Stimulated activated memory B cell treated with anti-CD40 and anti-IgM and Interleukin-4, amounts not matched to agents 10 μg/mL and 1 μg/mL and 100 μg/mL, for 72 hours (primary cell): Measurements from ENCODE around the gene NR0B2.
"Not testable (repeated sequence)": the region's sequence is repeated elsewhere in the genome, so short reads cannot be mapped to it uniquely, and the experiment has no call there.

ENCODE experiments used
- ATAC-seq: fragments of 150-1000 bp; cut with Tn5 transposase; 2 replicates; pipeline ENCODE4 v1.10.0; 2021
- H3K27ac Mint-ChIP-seq: one replicate; pipeline ENCODE4 v1.8.0; 2022; ENCODE audit warnings: mild to moderate bottlenecking, mixed read lengths
- H3K27me3 Mint-ChIP-seq: one replicate; pipeline ENCODE4 v1.8.0; 2022; ENCODE audit warnings: mixed read lengths
- H3K36me3 Mint-ChIP-seq: one replicate; pipeline ENCODE4 v1.8.0; 2022; ENCODE audit warnings: mixed read lengths
- H3K4me1 Mint-ChIP-seq: one replicate; pipeline ENCODE4 v1.8.0; 2022; ENCODE audit warnings: mixed read lengths
- H3K4me3 Mint-ChIP-seq: one replicate; pipeline ENCODE4 v1.8.0; 2022; ENCODE audit warnings: mild to moderate bottlenecking, moderate library complexity, mixed read lengths
- H3K9me3 Mint-ChIP-seq: one replicate; pipeline ENCODE4 v1.8.0; 2022; ENCODE audit warnings: mixed read lengths

Gene NR0B2, protein sequence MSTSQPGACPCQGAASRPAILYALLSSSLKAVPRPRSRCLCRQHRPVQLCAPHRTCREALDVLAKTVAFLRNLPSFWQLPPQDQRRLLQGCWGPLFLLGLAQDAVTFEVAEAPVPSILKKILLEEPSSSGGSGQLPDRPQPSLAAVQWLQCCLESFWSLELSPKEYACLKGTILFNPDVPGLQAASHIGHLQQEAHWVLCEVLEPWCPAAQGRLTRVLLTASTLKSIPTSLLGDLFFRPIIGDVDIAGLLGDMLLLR

DNA sequence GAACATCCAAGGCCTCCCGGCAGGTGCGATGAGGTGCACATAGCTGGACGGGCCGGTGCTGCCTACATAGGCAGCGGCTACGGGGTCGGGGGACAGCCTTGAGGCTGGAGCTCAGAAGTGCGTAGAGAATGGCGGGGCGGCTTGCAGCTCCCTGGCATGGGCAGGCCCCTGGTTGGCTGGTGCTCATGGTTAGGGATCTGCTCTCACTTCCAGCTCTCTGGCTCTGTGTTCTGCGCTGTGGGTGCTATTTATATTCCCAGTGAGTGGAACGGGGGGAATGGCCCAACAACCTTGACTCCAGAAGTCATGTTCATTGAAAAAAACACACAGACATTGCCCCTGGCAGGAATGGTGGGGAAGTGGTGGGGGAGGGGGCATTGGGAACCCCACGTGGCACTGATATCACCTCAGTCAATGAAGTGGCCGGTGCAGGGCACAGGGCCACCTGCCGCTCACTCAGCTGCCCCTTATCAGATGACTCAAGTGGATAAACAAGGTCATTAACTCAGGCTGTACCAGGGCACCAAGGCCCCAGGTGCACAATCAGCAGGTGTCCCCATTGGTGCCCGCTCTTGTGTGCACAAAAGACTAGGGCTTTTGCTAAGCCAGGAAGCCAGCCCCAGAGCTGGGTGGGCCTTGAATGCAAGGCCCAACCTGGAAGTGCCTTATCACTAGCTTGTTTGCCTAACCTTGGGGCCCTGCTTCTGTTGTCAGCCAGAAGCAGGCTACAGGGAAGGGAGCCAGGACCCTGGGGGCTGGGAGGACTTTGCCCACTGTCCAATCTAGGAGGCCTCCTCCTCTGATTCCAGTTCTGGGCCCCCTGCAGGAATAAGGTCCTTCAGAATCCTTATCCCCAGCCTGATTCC, at the start of gene NR0B2:
TSS of gene NR0B2 (minus strand) at position 222 of the 866 bp plus-strand sequence. CDS start at position 187, 35 bp downstream.
- Mint-ChIP-seq H3K36me3 (no peaks in the 10 kb centered on the region), H3K4me1 (no peaks in the 10 kb centered on the region), H3K27me3 (peaks cover 7% of the 10 kb centered on the region), H3K27ac (no peak within 1 kb of the TSS), H3K9me3 (no peaks in the 10 kb centered on the region), H3K4me3 (no peak within 1 kb of the TSS)
- ATAC-seq = no peak

DNA sequence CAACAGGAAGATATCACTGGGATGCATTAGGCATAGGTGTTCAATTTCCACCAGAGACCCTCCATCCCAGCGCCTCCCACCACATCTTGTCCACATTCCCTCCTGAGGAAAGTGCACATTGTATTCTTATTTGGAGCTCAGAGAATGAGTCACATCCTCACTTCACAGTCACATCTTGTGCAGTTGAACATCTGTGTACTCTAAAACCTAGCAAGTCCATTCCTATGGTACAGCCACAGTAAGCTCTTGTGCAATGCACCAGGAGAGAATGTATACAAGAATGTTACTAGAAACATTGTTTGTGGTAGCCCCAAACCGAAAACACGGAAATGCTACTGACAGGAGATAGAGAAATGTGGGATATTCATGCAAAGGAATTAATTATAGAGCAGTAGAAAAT, 48.1 kb upstream of the NR0B2 start:
- Mint-ChIP-seq H3K9me3 (no peaks in the 10 kb centered on the region), H3K27ac (no peak overlapping the region), H3K27me3 (peaks cover 17% of the 10 kb centered on the region), H3K4me1 (peaks cover 7% of the 10 kb centered on the region), H3K36me3 (no peaks in the 10 kb centered on the region), H3K4me3 (no peak overlapping the region)
- ATAC-seq = no peak

DNA sequence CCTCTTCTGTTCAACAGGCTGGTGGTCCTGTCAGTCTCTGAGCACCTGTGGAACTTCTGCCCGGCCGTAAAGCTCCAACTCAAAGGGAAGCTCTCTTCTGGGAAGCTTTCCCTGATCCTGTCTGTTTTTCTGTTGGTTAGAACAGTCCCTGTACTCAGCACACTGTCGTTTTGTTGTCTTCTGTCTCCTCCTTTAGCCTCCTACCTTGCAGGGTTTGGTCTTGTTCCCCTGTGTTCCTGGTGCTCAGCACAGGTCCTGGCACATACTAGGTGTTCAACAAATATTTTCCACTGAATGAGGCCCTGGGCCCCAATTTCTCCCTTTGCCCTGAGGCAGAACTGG, 46.8 kb upstream of the NR0B2 start:
- no peak for ATAC-seq
- Mint-ChIP-seq H3K27me3 (peaks cover 17% of the 10 kb centered on the region), H3K36me3 (peaks cover 11% of the 10 kb centered on the region), H3K4me1 (peaks cover 7% of the 10 kb centered on the region), H3K9me3 (peaks cover 8% of the 10 kb centered on the region), H3K4me3 (peak overlapping the region; percentile 73), H3K27ac (peak overlapping the region; percentile 79)

DNA sequence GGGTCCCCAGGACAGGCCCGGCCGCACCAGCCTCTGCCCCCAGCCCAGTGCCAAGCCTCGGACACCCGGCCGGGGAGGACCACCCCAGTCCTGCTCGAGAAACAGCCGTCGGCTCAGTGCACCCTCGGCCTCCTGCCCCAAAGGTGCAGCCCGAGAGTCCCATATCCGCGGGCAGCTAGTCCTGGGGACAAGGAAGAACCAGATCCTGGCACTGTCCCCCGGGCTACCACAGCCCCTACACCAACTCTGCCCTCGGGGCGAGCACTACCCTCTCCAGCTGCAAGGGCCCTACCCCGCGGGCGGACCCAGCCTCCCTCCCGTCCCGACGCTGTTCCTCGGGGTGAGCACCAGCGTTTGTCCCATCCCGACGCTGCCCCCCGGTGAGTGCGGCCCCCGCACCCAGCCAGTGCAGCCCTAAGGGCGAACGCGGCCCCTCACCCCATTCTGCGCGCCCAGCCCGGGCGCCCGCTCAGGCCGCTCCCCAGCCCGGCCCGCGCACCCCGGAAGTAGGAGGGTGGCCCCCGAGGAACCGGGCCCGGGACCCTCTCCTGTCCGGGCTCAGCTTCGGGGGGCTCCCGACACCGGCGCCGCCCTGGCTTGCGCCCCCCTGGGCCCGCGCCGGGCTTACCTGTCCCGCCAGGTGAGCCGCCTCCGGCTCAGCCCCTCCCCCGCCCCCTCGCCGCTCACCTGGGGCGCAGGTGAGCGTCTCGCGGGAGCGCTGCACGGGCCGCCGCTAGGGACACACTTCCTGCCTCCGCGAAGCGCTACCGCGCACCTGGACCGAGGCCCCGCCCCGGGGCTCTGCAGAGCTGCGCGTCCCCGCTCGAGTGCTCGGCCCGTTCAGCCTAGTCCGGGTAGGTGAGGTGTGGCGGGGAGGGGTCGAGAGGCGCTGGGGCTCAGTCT, 46.2 kb upstream of the NR0B2 start, which contains the start of gene KDF1:
TSS of gene KDF1 (minus strand) at position 747 of the 903 bp plus-strand sequence. CDS start 8,088 bp downstream, outside the sequence.
- Mint-ChIP-seq H3K9me3 (peaks cover 8% of the 10 kb centered on the region), H3K36me3 (peaks cover 13% of the 10 kb centered on the region), H3K4me3 (peak within 1 kb of the TSS; percentile 73), H3K4me1 (peaks cover 7% of the 10 kb centered on the region), H3K27me3 (peaks cover 16% of the 10 kb centered on the region), H3K27ac (peak within 1 kb of the TSS; percentile 79)
- ATAC-seq = peak; percentile 89

DNA sequence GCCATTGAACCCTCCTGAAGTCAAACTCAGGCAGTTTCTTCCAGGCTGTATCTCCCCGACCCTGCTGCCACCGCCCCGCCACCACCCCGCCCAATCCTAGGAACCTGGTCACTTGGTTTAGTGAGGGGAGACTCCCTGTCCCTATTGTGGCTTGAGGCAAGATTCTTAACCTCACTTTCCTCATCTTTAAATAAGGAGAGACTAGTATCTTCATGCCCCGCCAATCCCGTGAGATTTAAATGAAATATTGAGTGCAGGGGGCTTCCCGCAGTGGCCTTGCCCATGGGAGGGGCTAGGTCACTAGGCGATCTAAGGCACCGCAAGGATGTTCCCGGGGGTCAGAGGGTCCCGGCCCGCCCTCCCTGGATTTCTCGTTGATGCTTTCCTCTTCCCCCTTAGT, 45.5 kb upstream of the NR0B2 start:
- Mint-ChIP-seq H3K4me3 (peak overlapping the region; percentile 34), H3K36me3 (peaks cover 13% of the 10 kb centered on the region), H3K9me3 (peaks cover 8% of the 10 kb centered on the region), H3K27ac (no peak overlapping the region), H3K4me1 (peaks cover 7% of the 10 kb centered on the region), H3K27me3 (peaks cover 9% of the 10 kb centered on the region)
- ATAC-seq = no peak

DNA sequence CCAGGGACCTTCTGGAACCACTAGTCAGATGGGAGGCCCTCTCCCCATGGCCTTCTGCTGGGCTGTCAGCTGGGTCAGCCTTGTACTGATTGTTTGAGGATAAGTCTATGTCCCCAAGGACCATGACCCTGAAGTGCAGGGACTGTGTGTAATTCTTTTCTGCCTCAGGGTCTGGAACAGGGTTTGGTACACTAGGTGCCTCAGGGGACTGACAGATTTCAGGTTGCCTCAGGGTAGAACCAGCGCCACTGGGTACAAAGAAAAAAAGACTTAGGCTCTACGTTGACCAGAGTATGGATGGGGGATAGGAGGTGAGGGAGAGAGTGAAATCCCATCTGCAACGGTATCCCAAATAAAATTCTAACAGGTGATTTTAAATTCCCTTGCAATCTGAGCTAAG, 43.5 kb upstream of the NR0B2 start:
- H3K9me3 Mint-ChIP-seq = peaks cover 8% of the 10 kb centered on the region
- H3K36me3 Mint-ChIP-seq = peaks cover 13% of the 10 kb centered on the region
- H3K4me1 Mint-ChIP-seq = peaks cover 7% of the 10 kb centered on the region
- H3K4me3 Mint-ChIP-seq = no peak overlapping the region
- H3K27ac Mint-ChIP-seq = no peak overlapping the region
- ATAC-seq = no peak
- H3K27me3 Mint-ChIP-seq = no peaks in the 10 kb centered on the region

DNA sequence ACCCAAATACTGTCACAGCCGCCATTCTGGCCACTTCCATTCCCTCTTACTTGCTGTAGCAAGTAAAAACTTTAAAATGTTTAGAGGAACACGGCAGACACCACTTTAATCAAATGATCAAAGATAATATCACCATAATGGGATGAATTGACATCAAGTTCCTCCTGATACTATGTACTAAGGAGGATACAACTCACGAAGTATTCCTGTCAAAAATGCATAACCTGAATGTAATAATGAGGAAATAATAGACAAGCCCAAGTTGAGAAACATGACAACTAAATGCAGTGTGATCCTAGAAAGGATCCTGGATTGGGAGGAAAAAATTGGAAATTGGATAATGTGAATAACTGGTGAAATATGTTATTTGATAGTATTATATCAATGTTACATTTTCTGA, 42.5 kb upstream of the NR0B2 start:
- no peak overlapping the region for H3K27ac Mint-ChIP-seq

DNA sequence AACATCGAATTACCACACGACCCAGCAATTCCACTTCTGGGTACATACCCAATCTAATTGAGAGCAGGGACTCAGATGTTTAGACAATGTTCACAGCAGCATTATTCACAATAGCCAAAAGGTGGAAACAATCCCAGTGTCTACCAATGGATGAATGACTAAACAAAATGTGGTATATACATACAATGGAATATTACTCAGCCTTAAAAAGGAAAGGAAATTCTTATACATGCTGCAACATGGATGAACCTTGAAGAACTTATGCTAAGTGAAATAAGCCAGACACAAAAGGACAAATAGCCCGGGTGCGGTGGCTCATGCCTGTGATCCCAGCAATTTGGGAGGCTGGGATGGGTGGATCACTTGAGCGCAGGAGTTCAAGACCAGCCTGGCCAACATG, 39.6 kb upstream of the NR0B2 start:
- ATAC-seq = no peak
- H3K4me1 Mint-ChIP-seq = no peaks in the 10 kb centered on the region
- no peaks in the 10 kb centered on the region for H3K27me3 Mint-ChIP-seq
- H3K4me3 Mint-ChIP-seq = no peak overlapping the region
- H3K36me3 Mint-ChIP-seq = peaks cover 28% of the 10 kb centered on the region
- H3K27ac Mint-ChIP-seq = no peak overlapping the region
- peaks cover 8% of the 10 kb centered on the region for H3K9me3 Mint-ChIP-seq

More for the DNA sequence above, 42.5 kb upstream of the NR0B2 start:
- Mint-ChIP-seq H3K36me3 (peaks cover 22% of the 10 kb centered on the region), H3K4me3 (no peak overlapping the region), H3K9me3 (peaks cover 8% of the 10 kb centered on the region), H3K4me1 (peaks cover 7% of the 10 kb centered on the region), H3K27me3 (no peaks in the 10 kb centered on the region)
- no peak for ATAC-seq

DNA sequence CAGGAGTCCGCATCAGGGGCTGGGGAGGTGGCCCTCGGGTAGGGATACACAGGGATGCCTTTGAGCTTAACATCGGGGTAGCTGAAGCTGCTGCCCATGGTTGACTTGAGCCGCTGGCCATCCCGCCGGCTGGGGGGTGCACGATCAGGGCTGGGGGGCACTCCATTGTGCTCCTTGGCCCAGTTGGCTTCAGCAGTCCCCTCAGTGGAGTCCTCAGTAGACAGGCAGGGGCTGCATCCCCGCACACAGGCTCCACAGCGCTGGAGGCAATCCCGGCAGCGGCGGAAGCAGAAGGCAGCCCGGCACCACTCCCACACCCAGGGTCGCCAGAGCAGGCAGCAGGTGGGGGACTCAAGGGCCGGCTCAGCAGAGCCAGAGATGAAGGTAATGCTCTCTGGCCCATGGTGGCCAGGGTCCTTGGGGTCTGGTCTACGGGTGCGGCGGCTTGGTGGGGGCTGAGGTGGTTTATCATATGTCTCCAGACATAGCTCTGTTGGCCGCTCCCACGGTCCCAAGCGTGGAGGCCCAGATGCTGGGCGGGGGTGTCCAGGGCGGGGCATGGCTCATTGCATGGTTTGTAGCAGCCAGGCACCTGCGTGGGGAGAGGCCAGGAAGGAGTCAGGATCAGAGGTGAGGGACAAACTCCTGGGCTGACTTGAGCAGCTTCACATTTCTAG, 38.2 kb upstream of the NR0B2 start:
- peak; percentile 26 for ATAC-seq
- Mint-ChIP-seq H3K27me3 (no peaks in the 10 kb centered on the region), H3K27ac (no peak overlapping the region), H3K4me1 (no peaks in the 10 kb centered on the region), H3K4me3 (no peak overlapping the region), H3K9me3 (peaks cover 8% of the 10 kb centered on the region), H3K36me3 (peaks cover 31% of the 10 kb centered on the region)

DNA sequence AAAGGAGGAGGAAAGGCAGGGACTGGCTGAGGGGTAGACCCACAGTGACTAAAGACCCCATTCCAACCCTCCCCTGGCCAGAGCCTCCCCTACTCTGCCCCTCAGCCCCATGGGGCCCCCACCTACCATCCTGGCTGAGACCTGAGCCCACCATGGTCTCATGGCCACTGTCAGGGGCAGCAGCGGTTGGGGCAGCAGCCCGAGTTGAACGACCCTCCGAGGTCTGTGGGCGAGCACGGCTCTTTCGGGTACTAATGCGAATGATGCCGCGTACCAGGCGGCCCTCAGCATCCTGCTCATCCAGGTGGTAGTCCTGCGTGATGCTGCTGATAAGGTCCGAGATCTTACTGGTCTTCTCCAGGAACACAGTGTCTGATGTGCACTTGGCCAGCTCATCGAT, 37.4 kb upstream of the NR0B2 start:
- ATAC-seq = no peak
- peaks cover 34% of the 10 kb centered on the region for H3K36me3 Mint-ChIP-seq

DNA sequence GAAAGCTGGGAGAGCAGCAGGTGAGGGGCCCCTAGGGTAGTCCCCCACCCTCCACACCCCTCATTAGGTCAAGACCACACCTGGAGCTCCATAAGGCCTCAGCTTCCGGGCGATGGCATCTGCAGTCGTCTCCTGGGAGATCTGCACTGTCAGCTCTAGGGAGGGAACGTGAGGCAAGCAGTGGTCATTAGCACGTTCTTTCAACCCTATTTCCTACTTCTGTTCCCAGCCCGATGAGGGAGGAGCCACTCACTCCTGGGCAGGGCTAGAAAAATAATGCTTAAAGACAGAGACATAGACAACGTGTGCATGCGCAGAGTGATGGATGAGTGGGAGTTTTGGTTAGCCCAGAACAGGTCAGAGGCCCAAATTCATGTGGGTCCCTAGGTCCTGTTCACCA, 36.8 kb upstream of the NR0B2 start:
- no peaks in the 10 kb centered on the region for H3K9me3 Mint-ChIP-seq
- no peak overlapping the region for H3K27ac Mint-ChIP-seq
- H3K36me3 Mint-ChIP-seq = peaks cover 34% of the 10 kb centered on the region
- ATAC-seq = peak; percentile 35
- no peaks in the 10 kb centered on the region for H3K4me1 Mint-ChIP-seq
- H3K27me3 Mint-ChIP-seq = no peaks in the 10 kb centered on the region
- H3K4me3 Mint-ChIP-seq = no peak overlapping the region

More for the DNA sequence above, 37.4 kb upstream of the NR0B2 start:
- Mint-ChIP-seq H3K4me3 (no peak overlapping the region), H3K27ac (no peak overlapping the region), H3K27me3 (no peaks in the 10 kb centered on the region), H3K4me1 (no peaks in the 10 kb centered on the region), H3K9me3 (peaks cover 3% of the 10 kb centered on the region)

DNA sequence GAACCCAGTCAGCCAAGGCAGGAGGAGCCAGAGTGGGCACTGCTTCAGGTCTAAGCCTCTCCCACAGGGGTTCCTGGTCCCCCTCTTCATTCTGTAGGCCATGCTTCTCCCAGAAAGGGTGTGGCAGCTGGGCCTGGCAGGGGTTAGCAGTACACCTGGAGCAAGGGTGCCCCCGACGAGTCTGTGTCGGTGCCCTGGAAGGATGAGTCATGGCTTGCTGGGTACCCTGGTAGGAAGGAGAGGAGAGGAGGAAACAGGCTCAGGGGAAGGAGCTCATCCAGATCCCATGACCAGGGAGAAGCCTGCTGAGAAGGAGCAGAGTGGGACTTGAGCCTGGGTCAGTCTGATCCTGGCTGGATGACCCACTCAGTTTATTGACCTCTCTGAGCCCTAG, 36.1 kb upstream of the NR0B2 start:
- H3K36me3 Mint-ChIP-seq = peaks cover 38% of the 10 kb centered on the region
- H3K27me3 Mint-ChIP-seq = no peaks in the 10 kb centered on the region
- no peak overlapping the region for H3K4me3 Mint-ChIP-seq
- no peak overlapping the region for H3K27ac Mint-ChIP-seq
- no peak for ATAC-seq
- no peaks in the 10 kb centered on the region for H3K4me1 Mint-ChIP-seq
- H3K9me3 Mint-ChIP-seq = no peaks in the 10 kb centered on the region

DNA sequence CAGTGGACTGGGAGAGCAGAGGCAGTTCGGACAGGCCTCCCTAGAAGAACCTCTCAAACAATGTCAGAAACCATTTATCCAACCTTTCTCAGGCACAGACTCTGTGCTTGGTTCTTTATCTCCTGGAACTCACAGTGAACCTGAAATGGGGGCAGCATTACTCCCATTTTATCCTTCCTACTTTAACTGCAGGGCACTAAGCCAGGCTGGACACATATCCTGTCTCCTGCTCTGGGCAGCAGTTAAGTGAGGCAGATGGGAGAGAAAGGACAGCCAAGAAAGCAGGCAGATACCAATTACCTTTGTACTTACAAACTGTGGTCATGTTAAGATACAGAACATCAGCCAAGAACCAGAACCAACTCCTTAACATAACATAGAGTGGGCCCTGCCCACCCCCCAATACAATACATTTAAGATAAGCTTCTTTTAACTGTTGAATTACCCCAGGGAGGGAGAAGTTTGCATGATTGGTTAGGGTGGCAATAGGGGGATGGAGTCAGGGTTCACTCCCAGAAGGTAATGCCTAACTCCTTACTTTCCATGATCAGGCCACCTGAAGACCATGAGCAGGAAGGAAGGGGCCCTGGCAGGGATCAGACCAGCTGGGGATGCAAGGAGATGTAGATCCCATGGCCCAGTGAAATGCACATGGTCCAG, 35.6 kb upstream of the NR0B2 start:
- Mint-ChIP-seq H3K27ac (no peak overlapping the region), H3K9me3 (no peaks in the 10 kb centered on the region), H3K36me3 (peaks cover 40% of the 10 kb centered on the region), H3K4me3 (no peak overlapping the region), H3K4me1 (no peaks in the 10 kb centered on the region), H3K27me3 (no peaks in the 10 kb centered on the region)
- ATAC-seq = no peak

DNA sequence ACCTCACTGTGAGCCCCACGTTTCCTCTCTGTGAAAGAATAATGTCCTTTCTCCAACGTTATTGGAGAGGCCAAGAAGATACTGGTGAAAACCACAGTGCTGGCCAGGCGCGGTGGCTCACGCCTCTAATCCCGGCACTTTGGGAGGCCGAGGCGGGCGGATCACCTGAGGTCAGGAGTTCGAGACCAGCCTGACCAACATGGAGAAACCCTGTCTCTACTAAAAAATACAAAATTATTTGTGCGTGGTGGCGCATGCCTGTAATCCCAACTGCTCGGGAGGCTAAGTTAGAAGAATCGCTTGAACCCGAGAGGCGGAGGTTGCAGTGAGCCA, 34.9 kb upstream of the NR0B2 start:
- H3K9me3 Mint-ChIP-seq, H3K4me1 Mint-ChIP-seq, ATAC-seq, H3K4me3 Mint-ChIP-seq, H3K27ac Mint-ChIP-seq, H3K27me3 Mint-ChIP-seq: not testable (repeated sequence)
- peaks cover 40% of the 10 kb centered on the region for H3K36me3 Mint-ChIP-seq
